HUES48 (cell line): ENCODE measurements around the gene ADCY3.

Experiments used
- H3K27ac ChIP-seq: one replicate; pipeline ENCODE4 v1.7.0; 2013; ENCODE audit warnings: low read depth, low read length, inconsistent platforms
- H3K27me3 ChIP-seq: 2 replicates; pipeline ENCODE4 v1.6.1; 2013; ENCODE audit warnings: mild to moderate bottlenecking, low read length; ENCODE audit not compliant: control insufficient read depth, insufficient read depth
- H3K36me3 ChIP-seq: 2 replicates; pipeline ENCODE4 v1.6.1; 2013; ENCODE audit warnings: low read length; ENCODE audit not compliant: control insufficient read depth, insufficient read depth
- H3K4me1 ChIP-seq: 2 replicates; pipeline ENCODE4 v1.6.1; 2013; ENCODE audit warnings: mild to moderate bottlenecking, low read length; ENCODE audit not compliant: control insufficient read depth, insufficient read depth
- H3K4me3 ChIP-seq: 2 replicates; pipeline ENCODE4 v1.5.1; 2013; ENCODE audit warnings: mild to moderate bottlenecking, low read depth, low read length
- H3K9ac ChIP-seq: 2 replicates; pipeline ENCODE4 v1.6.1; 2013; ENCODE audit warnings: mild to moderate bottlenecking, low read depth, low read length, moderate library complexity
- H3K9me3 ChIP-seq: 2 replicates; pipeline ENCODE4 v1.6.1; 2013; ENCODE audit warnings: low read length; ENCODE audit not compliant: control insufficient read depth, insufficient read depth

Gene ADCY3

GRCh38 chr2:24821433-24821891 is 98.6 kb downstream of the ADCY3 start:
- no peak overlapping the region for H3K9ac ChIP-seq
- H3K4me3 ChIP-seq: peak overlapping the region; percentile 33; the same call in 1 of the 2 replicates
- H3K4me1 ChIP-seq: peaks cover 33% of the 10 kb centered on the region
- no peaks in the 10 kb centered on the region for H3K27me3 ChIP-seq
- peak overlapping the region; percentile 87 for H3K27ac ChIP-seq
- peaks cover 82% of the 10 kb centered on the region for H3K36me3 ChIP-seq
- H3K9me3 ChIP-seq: no peaks in the 10 kb centered on the region

- Histone ChIP-seq H3K27ac (peak overlapping the region; percentile 87), H3K36me3 (peaks cover 86% of the 10 kb centered on the region), H3K27me3 (no peaks in the 10 kb centered on the region)
Observed at GRCh38 chr2:24820598-24821432, 99.2 kb downstream of the ADCY3 start.

GRCh38 chr2:24820175-24820513 is 99.9 kb downstream of the ADCY3 start:
- Histone ChIP-seq H3K9me3 (no peaks in the 10 kb centered on the region), H3K4me3 (no peak overlapping the region), H3K9ac (no peak overlapping the region), H3K36me3 (peaks cover 89% of the 10 kb centered on the region), H3K27ac (peak overlapping the region; percentile 87), H3K4me1 (peaks cover 28% of the 10 kb centered on the region), H3K27me3 (no peaks in the 10 kb centered on the region)

More at GRCh38 chr2:24820598-24821432, 99.2 kb downstream of the ADCY3 start:
- Histone ChIP-seq H3K4me3 (no peak overlapping the region), H3K9ac (no peak overlapping the region), H3K4me1 (peaks cover 31% of the 10 kb centered on the region), H3K9me3 (no peaks in the 10 kb centered on the region)

- Histone ChIP-seq H3K27ac (no peak overlapping the region), H3K36me3 (peaks cover 91% of the 10 kb centered on the region), H3K27me3 (no peaks in the 10 kb centered on the region), H3K9me3 (no peaks in the 10 kb centered on the region), H3K4me3 (no peak overlapping the region), H3K9ac (no peak overlapping the region), H3K4me1 (peaks cover 28% of the 10 kb centered on the region)
Observed at GRCh38 chr2:24819442-24820174, 100.4 kb downstream of the ADCY3 start.

GRCh38 chr2:24818721-24819167 is 101.3 kb downstream of the ADCY3 start:
- Histone ChIP-seq H3K4me3 (no peak overlapping the region), H3K27me3 (no peaks in the 10 kb centered on the region), H3K9me3 (no peaks in the 10 kb centered on the region), H3K9ac (no peak overlapping the region), H3K27ac (no peak overlapping the region), H3K36me3 (peaks cover 93% of the 10 kb centered on the region), H3K4me1 (peaks cover 28% of the 10 kb centered on the region)

GRCh38 chr2:24816884-24817283 is 103.2 kb downstream of the ADCY3 start:
- Histone ChIP-seq H3K9ac (no peak overlapping the region), H3K4me3 (no peak overlapping the region), H3K36me3 (peaks cover 80% of the 10 kb centered on the region), H3K4me1 (peaks cover 18% of the 10 kb centered on the region), H3K9me3 (no peaks in the 10 kb centered on the region), H3K27ac (no peak overlapping the region), H3K27me3 (no peaks in the 10 kb centered on the region)

GRCh38 chr2:24816404-24816803 is 103.6 kb downstream of the ADCY3 start:
- Histone ChIP-seq H3K4me1 (peaks cover 14% of the 10 kb centered on the region), H3K36me3 (peaks cover 78% of the 10 kb centered on the region), H3K27me3 (no peaks in the 10 kb centered on the region), H3K27ac (no peak overlapping the region), H3K4me3 (no peak overlapping the region), H3K9ac (no peak overlapping the region), H3K9me3 (no peaks in the 10 kb centered on the region)

- Histone ChIP-seq H3K9me3 (no peaks in the 10 kb centered on the region), H3K27me3 (no peaks in the 10 kb centered on the region), H3K36me3 (peaks cover 66% of the 10 kb centered on the region), H3K9ac (no peak overlapping the region), H3K4me3 (no peak overlapping the region), H3K4me1 (peaks cover 5% of the 10 kb centered on the region; the same call in 1 of the 2 replicates), H3K27ac (no peak overlapping the region)
Observed at GRCh38 chr2:24815171-24815570, 104.9 kb downstream of the ADCY3 start.

GRCh38 chr2:24814516-24814915 is 105.5 kb downstream of the ADCY3 start:
- Histone ChIP-seq H3K4me3 (no peak overlapping the region), H3K27me3 (no peaks in the 10 kb centered on the region), H3K36me3 (peaks cover 61% of the 10 kb centered on the region), H3K9me3 (no peaks in the 10 kb centered on the region), H3K9ac (no peak overlapping the region), H3K4me1 (peaks cover 5% of the 10 kb centered on the region; the same call in 1 of the 2 replicates), H3K27ac (no peak overlapping the region)

GRCh38 chr2:24813691-24814137 is 106.3 kb downstream of the ADCY3 start:
- Histone ChIP-seq H3K27me3 (no peaks in the 10 kb centered on the region), H3K4me3 (no peak overlapping the region), H3K9me3 (no peaks in the 10 kb centered on the region), H3K9ac (no peak overlapping the region), H3K4me1 (peaks cover 5% of the 10 kb centered on the region; the same call in 1 of the 2 replicates), H3K27ac (no peak overlapping the region), H3K36me3 (peaks cover 53% of the 10 kb centered on the region)
